A673 (cell line): ENCODE results near the gene DDX19B.

Experiments used
- EZH2 ChIP-seq: fragments of 200-600 bp; sonication (generic); IDR thresholded peaks from 2 replicates; pipeline ENCODE4 v1.6.1; 2017; ENCODE audit warnings: borderline replicate concordance, low read depth, mild to moderate bottlenecking, mixed read lengths, antibody characterized with exemption, low read length; ENCODE audit not compliant: poor library complexity, severe bottlenecking
- TF ChIP-seq, protein P1 (sequence below): fragments of 300-800, 200-600 bp; sonication (generic); conservative IDR thresholded peaks from 2 replicates; pipeline ENCODE4 v1.5.1; 2017; ENCODE audit warnings: low read depth, mild to moderate bottlenecking, antibody characterized with exemption, low read length, moderate library complexity, mixed read lengths

GRCh38 chr16:70342016-70342415, 43.0 kb downstream of the DDX19B start:
- TF ChIP-seq EZH2 = no peak
- TF ChIP-seq, protein P1, sequence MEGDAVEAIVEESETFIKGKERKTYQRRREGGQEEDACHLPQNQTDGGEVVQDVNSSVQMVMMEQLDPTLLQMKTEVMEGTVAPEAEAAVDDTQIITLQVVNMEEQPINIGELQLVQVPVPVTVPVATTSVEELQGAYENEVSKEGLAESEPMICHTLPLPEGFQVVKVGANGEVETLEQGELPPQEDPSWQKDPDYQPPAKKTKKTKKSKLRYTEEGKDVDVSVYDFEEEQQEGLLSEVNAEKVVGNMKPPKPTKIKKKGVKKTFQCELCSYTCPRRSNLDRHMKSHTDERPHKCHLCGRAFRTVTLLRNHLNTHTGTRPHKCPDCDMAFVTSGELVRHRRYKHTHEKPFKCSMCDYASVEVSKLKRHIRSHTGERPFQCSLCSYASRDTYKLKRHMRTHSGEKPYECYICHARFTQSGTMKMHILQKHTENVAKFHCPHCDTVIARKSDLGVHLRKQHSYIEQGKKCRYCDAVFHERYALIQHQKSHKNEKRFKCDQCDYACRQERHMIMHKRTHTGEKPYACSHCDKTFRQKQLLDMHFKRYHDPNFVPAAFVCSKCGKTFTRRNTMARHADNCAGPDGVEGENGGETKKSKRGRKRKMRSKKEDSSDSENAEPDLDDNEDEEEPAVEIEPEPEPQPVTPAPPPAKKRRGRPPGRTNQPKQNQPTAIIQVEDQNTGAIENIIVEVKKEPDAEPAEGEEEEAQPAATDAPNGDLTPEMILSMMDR = no peak
